ENCODE results near the gene TALDO1. TPM values are rescaled to one million over a fixed set of nuclear protein-coding genes. Genes with fewer than 3 reads are reported as not detected.

The TALDO1 gene
- total and polyA plus RNA-seq, 2 experiments from 2014 or later, result 353 to 402 TPM

DNA sequence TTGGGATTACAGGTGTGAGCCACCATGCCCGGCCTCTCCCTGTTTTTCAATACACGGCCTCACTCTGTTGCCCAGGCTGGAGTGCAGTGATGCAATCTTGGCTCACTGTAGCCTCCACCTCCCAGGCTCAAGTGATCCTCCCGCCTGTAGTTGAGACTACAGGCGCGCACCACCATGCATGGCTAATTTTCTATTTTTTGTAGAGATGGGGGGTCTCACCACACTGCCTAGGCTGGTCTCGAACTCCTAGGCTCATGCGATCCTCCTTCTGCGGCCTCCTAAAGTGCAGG, 18.5 kb downstream of the TALDO1 start:
- Histone ChIP-seq H3K27ac (ENCODE audit: low read depth) (peak overlapping the region; percentile 72; the same call in 1 of the 2 replicates), H2AFZ (no peak overlapping the region), H3K4me1 (ENCODE audit: insufficient read depth) (peaks cover 8% of the 10 kb centered on the region), H3K27me3 (ENCODE audit: insufficient read depth) (no peaks in the 10 kb centered on the region), H3K9me2 (ENCODE audit: insufficient read depth) (no peaks in the 10 kb centered on the region), H4K20me1 (replicated peaks; ENCODE audit: insufficient read depth) (peaks cover 6% of the 10 kb centered on the region; the same call in 1 of the 2 replicates), H3F3A (replicated peaks; ENCODE audit: low read depth) (peaks cover 57% of the 10 kb centered on the region), H3K4me2 (no peak overlapping the region), H3K4me3 (no peak overlapping the region), H3K79me2 (replicated peaks; ENCODE audit: insufficient read depth) (no peaks in the 10 kb centered on the region), H3K36me3 (ENCODE audit: insufficient read depth) (peaks cover 31% of the 10 kb centered on the region)
- ATAC-seq (no peak), DNase-seq (ENCODE audit: low spot score) (no peak)
- no peaks in the 10 kb centered on the region for H3K9me3 Mint-ChIP-seq
- H3K4me1 Mint-ChIP-seq, result peaks cover 10% of the 10 kb centered on the region
- H3K27ac Mint-ChIP-seq, result no peak overlapping the region
- H3K36me3 Mint-ChIP-seq (ENCODE audit: low read depth), result peaks cover 84% of the 10 kb centered on the region
- TF ChIP-seq NANOG (IDR thresholded peaks at IDR 0.05; ENCODE audit: borderline replicate concordance) (no peak), ZNF331 (CRISPR knock-in tag; IDR thresholded peaks at IDR 0.05; ENCODE audit: low read depth) (no peak), ZNF114 (CRISPR knock-in tag; IDR thresholded peaks at IDR 0.05) (no peak), EZH2 (IDR thresholded peaks at IDR 0.05; ENCODE audit: low read depth, unreplicated experiment) (no peak), CREB1 (CRISPR knock-in tag; IDR thresholded peaks at IDR 0.05; ENCODE audit: low read depth) (no peak), POLR2AphosphoS5 (IDR thresholded peaks at IDR 0.05; ENCODE audit: low read depth) (no peak), EZH2phosphoT487 (IDR thresholded peaks at IDR 0.05; ENCODE audit: unreplicated experiment) (no peak), JUNB (IDR thresholded peaks at IDR 0.05; ENCODE audit: unreplicated experiment) (no peak)
- TF ChIP-seq, protein P1, sequence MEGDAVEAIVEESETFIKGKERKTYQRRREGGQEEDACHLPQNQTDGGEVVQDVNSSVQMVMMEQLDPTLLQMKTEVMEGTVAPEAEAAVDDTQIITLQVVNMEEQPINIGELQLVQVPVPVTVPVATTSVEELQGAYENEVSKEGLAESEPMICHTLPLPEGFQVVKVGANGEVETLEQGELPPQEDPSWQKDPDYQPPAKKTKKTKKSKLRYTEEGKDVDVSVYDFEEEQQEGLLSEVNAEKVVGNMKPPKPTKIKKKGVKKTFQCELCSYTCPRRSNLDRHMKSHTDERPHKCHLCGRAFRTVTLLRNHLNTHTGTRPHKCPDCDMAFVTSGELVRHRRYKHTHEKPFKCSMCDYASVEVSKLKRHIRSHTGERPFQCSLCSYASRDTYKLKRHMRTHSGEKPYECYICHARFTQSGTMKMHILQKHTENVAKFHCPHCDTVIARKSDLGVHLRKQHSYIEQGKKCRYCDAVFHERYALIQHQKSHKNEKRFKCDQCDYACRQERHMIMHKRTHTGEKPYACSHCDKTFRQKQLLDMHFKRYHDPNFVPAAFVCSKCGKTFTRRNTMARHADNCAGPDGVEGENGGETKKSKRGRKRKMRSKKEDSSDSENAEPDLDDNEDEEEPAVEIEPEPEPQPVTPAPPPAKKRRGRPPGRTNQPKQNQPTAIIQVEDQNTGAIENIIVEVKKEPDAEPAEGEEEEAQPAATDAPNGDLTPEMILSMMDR (conservative IDR thresholded peaks at IDR 0.05; ENCODE audit: low read depth in 2 of 2), result no peak
- TF ChIP-seq, protein P2, sequence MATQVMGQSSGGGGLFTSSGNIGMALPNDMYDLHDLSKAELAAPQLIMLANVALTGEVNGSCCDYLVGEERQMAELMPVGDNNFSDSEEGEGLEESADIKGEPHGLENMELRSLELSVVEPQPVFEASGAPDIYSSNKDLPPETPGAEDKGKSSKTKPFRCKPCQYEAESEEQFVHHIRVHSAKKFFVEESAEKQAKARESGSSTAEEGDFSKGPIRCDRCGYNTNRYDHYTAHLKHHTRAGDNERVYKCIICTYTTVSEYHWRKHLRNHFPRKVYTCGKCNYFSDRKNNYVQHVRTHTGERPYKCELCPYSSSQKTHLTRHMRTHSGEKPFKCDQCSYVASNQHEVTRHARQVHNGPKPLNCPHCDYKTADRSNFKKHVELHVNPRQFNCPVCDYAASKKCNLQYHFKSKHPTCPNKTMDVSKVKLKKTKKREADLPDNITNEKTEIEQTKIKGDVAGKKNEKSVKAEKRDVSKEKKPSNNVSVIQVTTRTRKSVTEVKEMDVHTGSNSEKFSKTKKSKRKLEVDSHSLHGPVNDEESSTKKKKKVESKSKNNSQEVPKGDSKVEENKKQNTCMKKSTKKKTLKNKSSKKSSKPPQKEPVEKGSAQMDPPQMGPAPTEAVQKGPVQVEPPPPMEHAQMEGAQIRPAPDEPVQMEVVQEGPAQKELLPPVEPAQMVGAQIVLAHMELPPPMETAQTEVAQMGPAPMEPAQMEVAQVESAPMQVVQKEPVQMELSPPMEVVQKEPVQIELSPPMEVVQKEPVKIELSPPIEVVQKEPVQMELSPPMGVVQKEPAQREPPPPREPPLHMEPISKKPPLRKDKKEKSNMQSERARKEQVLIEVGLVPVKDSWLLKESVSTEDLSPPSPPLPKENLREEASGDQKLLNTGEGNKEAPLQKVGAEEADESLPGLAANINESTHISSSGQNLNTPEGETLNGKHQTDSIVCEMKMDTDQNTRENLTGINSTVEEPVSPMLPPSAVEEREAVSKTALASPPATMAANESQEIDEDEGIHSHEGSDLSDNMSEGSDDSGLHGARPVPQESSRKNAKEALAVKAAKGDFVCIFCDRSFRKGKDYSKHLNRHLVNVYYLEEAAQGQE (IDR thresholded peaks at IDR 0.05; ENCODE audit: unreplicated experiment), result no peak
- TF ChIP-seq, protein P3, sequence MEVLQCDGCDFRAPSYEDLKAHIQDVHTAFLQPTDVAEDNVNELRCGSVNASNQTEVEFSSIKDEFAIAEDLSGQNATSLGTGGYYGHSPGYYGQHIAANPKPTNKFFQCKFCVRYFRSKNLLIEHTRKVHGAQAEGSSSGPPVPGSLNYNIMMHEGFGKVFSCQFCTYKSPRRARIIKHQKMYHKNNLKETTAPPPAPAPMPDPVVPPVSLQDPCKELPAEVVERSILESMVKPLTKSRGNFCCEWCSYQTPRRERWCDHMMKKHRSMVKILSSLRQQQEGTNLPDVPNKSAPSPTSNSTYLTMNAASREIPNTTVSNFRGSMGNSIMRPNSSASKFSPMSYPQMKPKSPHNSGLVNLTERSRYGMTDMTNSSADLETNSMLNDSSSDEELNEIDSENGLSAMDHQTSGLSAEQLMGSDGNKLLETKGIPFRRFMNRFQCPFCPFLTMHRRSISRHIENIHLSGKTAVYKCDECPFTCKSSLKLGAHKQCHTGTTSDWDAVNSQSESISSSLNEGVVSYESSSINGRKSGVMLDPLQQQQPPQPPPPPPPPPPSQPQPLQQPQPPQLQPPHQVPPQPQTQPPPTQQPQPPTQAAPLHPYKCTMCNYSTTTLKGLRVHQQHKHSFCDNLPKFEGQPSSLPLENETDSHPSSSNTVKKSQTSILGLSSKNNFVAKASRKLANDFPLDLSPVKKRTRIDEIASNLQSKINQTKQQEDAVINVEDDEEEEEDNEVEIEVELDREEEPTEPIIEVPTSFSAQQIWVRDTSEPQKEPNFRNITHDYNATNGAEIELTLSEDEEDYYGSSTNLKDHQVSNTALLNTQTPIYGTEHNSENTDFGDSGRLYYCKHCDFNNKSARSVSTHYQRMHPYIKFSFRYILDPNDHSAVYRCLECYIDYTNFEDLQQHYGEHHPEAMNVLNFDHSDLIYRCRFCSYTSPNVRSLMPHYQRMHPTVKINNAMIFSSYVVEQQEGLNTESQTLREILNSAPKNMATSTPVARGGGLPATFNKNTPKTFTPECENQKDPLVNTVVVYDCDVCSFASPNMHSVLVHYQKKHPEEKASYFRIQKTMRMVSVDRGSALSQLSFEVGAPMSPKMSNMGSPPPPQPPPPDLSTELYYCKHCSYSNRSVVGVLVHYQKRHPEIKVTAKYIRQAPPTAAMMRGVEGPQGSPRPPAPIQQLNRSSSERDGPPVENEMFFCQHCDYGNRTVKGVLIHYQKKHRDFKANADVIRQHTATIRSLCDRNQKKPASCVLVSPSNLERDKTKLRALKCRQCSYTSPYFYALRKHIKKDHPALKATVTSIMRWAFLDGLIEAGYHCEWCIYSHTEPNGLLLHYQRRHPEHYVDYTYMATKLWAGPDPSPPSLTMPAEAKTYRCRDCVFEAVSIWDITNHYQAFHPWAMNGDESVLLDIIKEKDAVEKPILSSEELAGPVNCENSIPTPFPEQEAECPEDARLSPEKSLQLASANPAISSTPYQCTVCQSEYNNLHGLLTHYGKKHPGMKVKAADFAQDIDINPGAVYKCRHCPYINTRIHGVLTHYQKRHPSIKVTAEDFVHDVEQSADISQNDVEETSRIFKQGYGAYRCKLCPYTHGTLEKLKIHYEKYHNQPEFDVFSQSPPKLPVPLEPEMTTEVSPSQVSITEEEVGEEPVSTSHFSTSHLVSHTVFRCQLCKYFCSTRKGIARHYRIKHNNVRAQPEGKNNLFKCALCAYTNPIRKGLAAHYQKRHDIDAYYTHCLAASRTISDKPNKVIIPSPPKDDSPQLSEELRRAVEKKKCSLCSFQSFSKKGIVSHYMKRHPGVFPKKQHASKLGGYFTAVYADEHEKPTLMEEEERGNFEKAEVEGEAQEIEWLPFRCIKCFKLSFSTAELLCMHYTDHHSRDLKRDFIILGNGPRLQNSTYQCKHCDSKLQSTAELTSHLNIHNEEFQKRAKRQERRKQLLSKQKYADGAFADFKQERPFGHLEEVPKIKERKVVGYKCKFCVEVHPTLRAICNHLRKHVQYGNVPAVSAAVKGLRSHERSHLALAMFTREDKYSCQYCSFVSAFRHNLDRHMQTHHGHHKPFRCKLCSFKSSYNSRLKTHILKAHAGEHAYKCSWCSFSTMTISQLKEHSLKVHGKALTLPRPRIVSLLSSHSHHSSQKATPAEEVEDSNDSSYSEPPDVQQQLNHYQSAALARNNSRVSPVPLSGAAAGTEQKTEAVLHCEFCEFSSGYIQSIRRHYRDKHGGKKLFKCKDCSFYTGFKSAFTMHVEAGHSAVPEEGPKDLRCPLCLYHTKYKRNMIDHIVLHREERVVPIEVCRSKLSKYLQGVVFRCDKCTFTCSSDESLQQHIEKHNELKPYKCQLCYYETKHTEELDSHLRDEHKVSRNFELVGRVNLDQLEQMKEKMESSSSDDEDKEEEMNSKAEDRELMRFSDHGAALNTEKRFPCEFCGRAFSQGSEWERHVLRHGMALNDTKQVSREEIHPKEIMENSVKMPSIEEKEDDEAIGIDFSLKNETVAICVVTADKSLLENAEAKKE (CRISPR knock-in tag; IDR thresholded peaks at IDR 0.05), result no peak
- TF ChIP-seq, protein P4, sequence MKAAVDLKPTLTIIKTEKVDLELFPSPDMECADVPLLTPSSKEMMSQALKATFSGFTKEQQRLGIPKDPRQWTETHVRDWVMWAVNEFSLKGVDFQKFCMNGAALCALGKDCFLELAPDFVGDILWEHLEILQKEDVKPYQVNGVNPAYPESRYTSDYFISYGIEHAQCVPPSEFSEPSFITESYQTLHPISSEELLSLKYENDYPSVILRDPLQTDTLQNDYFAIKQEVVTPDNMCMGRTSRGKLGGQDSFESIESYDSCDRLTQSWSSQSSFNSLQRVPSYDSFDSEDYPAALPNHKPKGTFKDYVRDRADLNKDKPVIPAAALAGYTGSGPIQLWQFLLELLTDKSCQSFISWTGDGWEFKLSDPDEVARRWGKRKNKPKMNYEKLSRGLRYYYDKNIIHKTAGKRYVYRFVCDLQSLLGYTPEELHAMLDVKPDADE (IDR thresholded peaks at IDR 0.05), result no peak
- no peak overlapping the region for H3K4me3 Mint-ChIP-seq
- peaks cover 32% of the 10 kb centered on the region for H3K27me3 Mint-ChIP-seq (ENCODE audit: insufficient read depth, low read depth, poor library complexity)
